WTC11 (cell line): Measurements from ENCODE around the gene THEMIS2.

Experiments used
- FOXK1 ChIP-seq: sonication (generic); formaldehyde crosslinking; IDR thresholded peaks from 2 replicates; pipeline ENCODE4 v1.8.0; 2022; ENCODE audit warnings: mild to moderate bottlenecking, moderate library complexity, missing genetic modification reagents
- TF ChIP-seq, protein P1 (sequence below): fragments of 200-600 bp; IDR thresholded peaks from 2 replicates; pipeline ENCODE4 v1.8.0; 2022; ENCODE audit warnings: antibody characterized with exemption
- TF ChIP-seq, protein P2 (sequence below): sonication (generic); formaldehyde crosslinking; IDR thresholded peaks from 2 replicates; pipeline ENCODE4 v1.8.1; 2023; ENCODE audit warnings: mild to moderate bottlenecking, missing genetic modification reagents, moderate library complexity

DNA sequence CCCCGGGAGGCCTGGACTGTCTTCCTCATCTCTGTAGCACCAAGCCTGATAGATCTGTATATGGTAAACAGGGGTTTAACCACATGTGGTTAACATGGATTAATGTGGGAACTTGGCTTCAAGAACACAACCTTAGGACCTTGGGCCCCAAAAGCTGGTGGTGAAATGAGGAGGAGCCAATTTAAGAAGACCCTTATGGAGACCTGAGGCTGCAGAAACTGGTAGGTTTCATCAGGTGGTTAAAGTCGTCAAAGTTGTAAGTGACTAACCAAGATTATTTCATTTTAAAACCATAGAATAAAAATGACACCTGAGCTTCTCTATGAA, 14.0 kb downstream of the THEMIS2 start:
- no peak for TF ChIP-seq FOXK1 (CRISPR knock-in tag)
- TF ChIP-seq, protein P1, sequence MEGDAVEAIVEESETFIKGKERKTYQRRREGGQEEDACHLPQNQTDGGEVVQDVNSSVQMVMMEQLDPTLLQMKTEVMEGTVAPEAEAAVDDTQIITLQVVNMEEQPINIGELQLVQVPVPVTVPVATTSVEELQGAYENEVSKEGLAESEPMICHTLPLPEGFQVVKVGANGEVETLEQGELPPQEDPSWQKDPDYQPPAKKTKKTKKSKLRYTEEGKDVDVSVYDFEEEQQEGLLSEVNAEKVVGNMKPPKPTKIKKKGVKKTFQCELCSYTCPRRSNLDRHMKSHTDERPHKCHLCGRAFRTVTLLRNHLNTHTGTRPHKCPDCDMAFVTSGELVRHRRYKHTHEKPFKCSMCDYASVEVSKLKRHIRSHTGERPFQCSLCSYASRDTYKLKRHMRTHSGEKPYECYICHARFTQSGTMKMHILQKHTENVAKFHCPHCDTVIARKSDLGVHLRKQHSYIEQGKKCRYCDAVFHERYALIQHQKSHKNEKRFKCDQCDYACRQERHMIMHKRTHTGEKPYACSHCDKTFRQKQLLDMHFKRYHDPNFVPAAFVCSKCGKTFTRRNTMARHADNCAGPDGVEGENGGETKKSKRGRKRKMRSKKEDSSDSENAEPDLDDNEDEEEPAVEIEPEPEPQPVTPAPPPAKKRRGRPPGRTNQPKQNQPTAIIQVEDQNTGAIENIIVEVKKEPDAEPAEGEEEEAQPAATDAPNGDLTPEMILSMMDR, result no peak
- TF ChIP-seq, protein P2, sequence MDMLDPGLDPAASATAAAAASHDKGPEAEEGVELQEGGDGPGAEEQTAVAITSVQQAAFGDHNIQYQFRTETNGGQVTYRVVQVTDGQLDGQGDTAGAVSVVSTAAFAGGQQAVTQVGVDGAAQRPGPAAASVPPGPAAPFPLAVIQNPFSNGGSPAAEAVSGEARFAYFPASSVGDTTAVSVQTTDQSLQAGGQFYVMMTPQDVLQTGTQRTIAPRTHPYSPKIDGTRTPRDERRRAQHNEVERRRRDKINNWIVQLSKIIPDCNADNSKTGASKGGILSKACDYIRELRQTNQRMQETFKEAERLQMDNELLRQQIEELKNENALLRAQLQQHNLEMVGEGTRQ (CRISPR knock-in tag), result no peak
